Sigmoid colon (tissue), 7 donors: ENCODE results near the gene KAZN. TPM values are rescaled to one million over a fixed set of nuclear protein-coding genes. Genes with fewer than 3 reads are reported as not detected.

ENCODE experiments used
- DNase-seq: peaks from one replicate; pipeline ENCODE4 v3.0.0-alpha.2; 2019
- H3K27ac ChIP-seq, 4 donors: fragments of 200-600 bp; sonication (generic); one replicate each; pipeline ENCODE4 v1.5.1; 2016 to 2019; ENCODE audit warnings: mild to moderate bottlenecking in 1 of 4
- H3K27me3 ChIP-seq, 3 donors: fragments of 200-600 bp; sonication (generic); one replicate each; pipeline ENCODE4 v1.5.1; 2019; ENCODE audit warnings: mild to moderate bottlenecking in 1 of 3
- H3K36me3 ChIP-seq, 4 donors: fragments of 200-600 bp; sonication (generic); one replicate each; pipeline ENCODE4 v1.5.1; 2016 to 2019
- H3K4me1 ChIP-seq, 4 donors: fragments of 200-600 bp; sonication (generic); one replicate each; pipeline ENCODE4 v1.5.1; 2017 to 2019
- H3K4me3 ChIP-seq, 4 donors: fragments of 200-600 bp; sonication (generic); one replicate each; pipeline ENCODE4 v1.5.1; 2017 to 2019; ENCODE audit warnings: mild to moderate bottlenecking in 2 of 4, moderate library complexity in 1 of 4
- H3K9me3 ChIP-seq, 4 donors: fragments of 200-600 bp in 3 of 4; sonication (generic) in 3 of 4; one replicate each; pipeline versions ENCODE4 v1.5.1 to v1.6.1; 2013 to 2019
- EP300 ChIP-seq, 4 donors: sonication (generic); formaldehyde crosslinking; IDR thresholded peaks; one replicate each; pipeline ENCODE4 v1.6.1; 2017; ENCODE audit warnings: antibody characterized with exemption in 4 of 4
- POLR2A ChIP-seq, 2 donors: fragments of 450-650 bp; IDR thresholded peaks; one replicate each; pipeline ENCODE4 v1.6.1; 2016; ENCODE audit warnings: antibody characterized with exemption in 2 of 2, mild to moderate bottlenecking in 2 of 2, moderate library complexity in 2 of 2
- POLR2AphosphoS5 ChIP-seq, 4 donors: sonication (generic); formaldehyde crosslinking; IDR thresholded peaks; one replicate each; pipeline ENCODE4 v1.6.1; 2017; ENCODE audit warnings: antibody characterized with exemption in 4 of 4
- WGBS, 2 donors: extraction: QIAGEN DNeasy Blood & Tissue Kit; methylation state at CpG; one replicate each; pipeline ENCODE4 v1.1.7; 2013; 5-methylcytosine and 5-hydroxymethylcytosine counted together
- intact Hi-C: fragments of 100-400 bp; cut with DNase I; formaldehyde crosslinking; loops from one replicate; pipeline ENCODE4 v1.15.1; 2023
- polyA plus RNA-seq, 3 donors: library from polyadenylated mRNA; stranded (reverse); fragments of 200-250 nt; gene quantifications; one replicate each; pipeline ENCODE4 v1.2.3, GENCODE V29; 2013
- total RNA-seq, 4 donors: library from RNA; depleted of rRNA; stranded (reverse); fragments of >200 nt; gene quantifications; one replicate each; pipeline ENCODE4 v1.1.0, GENCODE V29; 2016
- TF ChIP-seq, protein P1 (sequence below), 4 experiments: fragments of 450-650 bp in 3 of 4; fragments of 200-600 bp in 1 of 4; IDR thresholded peaks; one replicate each; pipeline ENCODE4 v1.5.1; 2016 to 2019; ENCODE audit warnings: antibody characterized with exemption in 4 of 4, mild to moderate bottlenecking in 3 of 4, moderate library complexity in 2 of 4
- donor health status: healthy with polysubstance abuse.
- donor health status: Bipolar disorder and iron deficiency.
- donor health status: healthy.

KAZN gene
- total and polyA plus RNA-seq, 7 donors, result 2.5 to 11.4 (median 5.6) TPM

DNA sequence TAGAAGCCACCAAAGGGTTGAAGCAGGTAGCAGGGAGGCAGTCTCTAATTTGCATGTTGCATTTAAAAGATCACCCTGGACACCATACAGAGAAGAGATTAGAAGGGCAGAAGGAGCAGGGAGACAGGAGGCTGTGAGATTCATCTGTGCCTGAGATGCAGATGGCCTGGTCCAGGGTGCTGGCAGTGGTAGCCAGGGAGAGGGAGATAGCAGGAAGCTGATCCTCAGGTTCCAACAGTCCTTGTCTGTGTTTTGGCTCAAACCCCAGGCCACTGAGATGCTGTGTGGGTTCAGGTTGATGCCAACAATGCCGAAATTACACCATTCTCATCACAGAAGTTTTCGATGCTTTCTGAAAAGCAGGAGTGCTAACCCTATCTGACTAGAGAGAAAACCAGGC is 113.7 kb downstream of the KAZN start:
- DNase-seq, result no peak
- intact Hi-C loops, result no loop called here
- TF ChIP-seq EP300 (IDR thresholded peaks at IDR 0.05) (no peak), POLR2A (IDR thresholded peaks at IDR 0.05) (no peak), POLR2AphosphoS5 (IDR thresholded peaks at IDR 0.05) (no peak)
- TF ChIP-seq, protein P1, sequence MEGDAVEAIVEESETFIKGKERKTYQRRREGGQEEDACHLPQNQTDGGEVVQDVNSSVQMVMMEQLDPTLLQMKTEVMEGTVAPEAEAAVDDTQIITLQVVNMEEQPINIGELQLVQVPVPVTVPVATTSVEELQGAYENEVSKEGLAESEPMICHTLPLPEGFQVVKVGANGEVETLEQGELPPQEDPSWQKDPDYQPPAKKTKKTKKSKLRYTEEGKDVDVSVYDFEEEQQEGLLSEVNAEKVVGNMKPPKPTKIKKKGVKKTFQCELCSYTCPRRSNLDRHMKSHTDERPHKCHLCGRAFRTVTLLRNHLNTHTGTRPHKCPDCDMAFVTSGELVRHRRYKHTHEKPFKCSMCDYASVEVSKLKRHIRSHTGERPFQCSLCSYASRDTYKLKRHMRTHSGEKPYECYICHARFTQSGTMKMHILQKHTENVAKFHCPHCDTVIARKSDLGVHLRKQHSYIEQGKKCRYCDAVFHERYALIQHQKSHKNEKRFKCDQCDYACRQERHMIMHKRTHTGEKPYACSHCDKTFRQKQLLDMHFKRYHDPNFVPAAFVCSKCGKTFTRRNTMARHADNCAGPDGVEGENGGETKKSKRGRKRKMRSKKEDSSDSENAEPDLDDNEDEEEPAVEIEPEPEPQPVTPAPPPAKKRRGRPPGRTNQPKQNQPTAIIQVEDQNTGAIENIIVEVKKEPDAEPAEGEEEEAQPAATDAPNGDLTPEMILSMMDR (IDR thresholded peaks at IDR 0.05), result no peak
- H3K9me3 ChIP-seq, result no peaks in the 10 kb centered on the region
- no peaks in the 10 kb centered on the region for H3K4me1 ChIP-seq
- 89 to 91% methylated on average over 2 of the region's 2 CpGs for WGBS, 2 donors
- no peak overlapping the region for H3K4me3 ChIP-seq
- H3K36me3 ChIP-seq, result no peaks in the 10 kb centered on the region
- no peaks in the 10 kb centered on the region for H3K27me3 ChIP-seq
- H3K27ac ChIP-seq, result no peak overlapping the region

DNA sequence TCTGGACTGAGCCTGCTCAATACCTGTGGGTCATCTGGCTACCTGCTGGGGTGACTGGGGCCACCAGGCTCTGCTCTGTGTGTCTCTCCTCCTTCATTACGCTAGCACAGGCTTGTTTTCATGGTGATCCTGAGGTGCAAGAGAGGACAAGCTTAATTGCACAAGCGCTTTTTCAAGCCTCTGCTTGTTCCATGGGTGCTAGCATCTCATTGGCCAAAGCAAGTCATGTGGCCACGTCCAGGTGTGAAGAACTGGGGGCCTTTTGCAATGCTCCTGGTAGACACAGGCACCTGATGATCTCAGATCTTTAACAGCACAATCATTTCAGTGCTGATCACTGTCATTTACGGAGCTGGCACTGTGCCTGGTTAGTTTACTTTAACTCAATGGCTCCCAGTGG is 114.6 kb downstream of the KAZN start:
- H3K4me3 ChIP-seq, result no peak overlapping the region
- intact Hi-C loops, result no loop called here

DNA sequence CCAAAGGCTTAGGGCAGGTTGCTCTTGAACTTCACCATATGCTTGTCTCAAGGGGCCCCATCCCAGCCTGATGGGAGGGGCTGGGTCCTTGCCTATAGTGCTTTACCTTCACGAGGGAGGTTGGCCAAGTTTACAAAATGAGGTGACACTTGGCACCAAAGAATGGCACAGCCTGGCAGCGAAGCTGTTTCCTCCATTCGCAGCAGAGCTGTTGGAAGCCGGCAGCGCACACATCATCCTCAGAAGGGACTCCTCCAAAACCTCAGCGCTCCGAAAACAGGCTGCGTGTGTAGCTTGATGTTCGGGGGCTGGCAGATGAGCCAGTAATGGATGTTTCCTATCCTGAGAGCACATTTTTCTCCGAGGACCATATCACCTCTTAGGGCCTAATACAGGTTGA is 116.8 kb downstream of the KAZN start:
- Histone ChIP-seq H3K9me3 (no peaks in the 10 kb centered on the region), H3K36me3 (no peaks in the 10 kb centered on the region), H3K4me3 (no peak overlapping the region), H3K27ac (no peak overlapping the region), H3K4me1 (no peaks in the 10 kb centered on the region), H3K27me3 (no peaks in the 10 kb centered on the region)
- intact Hi-C loops, result no loop called here
- no peak for DNase-seq
- TF ChIP-seq POLR2A (IDR thresholded peaks at IDR 0.05) (no peak), EP300 (IDR thresholded peaks at IDR 0.05) (no peak), POLR2AphosphoS5 (IDR thresholded peaks at IDR 0.05) (no peak)
- TF ChIP-seq, protein P1 (IDR thresholded peaks at IDR 0.05), result no peak
- 91 to 93% methylated on average over 10 of the region's 10 CpGs for WGBS, 2 donors

More for the DNA sequence above, 114.6 kb downstream of the KAZN start:
- 68 to 71% methylated on average over 4 of the region's 4 CpGs for WGBS, 2 donors
- Histone ChIP-seq H3K9me3 (no peaks in the 10 kb centered on the region), H3K27ac (no peak overlapping the region), H3K36me3 (no peaks in the 10 kb centered on the region), H3K27me3 (no peaks in the 10 kb centered on the region), H3K4me1 (no peaks in the 10 kb centered on the region)
- TF ChIP-seq EP300 (IDR thresholded peaks at IDR 0.05) (no peak), POLR2A (IDR thresholded peaks at IDR 0.05) (no peak), POLR2AphosphoS5 (IDR thresholded peaks at IDR 0.05) (no peak)
- TF ChIP-seq, protein P1 (IDR thresholded peaks at IDR 0.05), result no peak
- no peak for DNase-seq

DNA sequence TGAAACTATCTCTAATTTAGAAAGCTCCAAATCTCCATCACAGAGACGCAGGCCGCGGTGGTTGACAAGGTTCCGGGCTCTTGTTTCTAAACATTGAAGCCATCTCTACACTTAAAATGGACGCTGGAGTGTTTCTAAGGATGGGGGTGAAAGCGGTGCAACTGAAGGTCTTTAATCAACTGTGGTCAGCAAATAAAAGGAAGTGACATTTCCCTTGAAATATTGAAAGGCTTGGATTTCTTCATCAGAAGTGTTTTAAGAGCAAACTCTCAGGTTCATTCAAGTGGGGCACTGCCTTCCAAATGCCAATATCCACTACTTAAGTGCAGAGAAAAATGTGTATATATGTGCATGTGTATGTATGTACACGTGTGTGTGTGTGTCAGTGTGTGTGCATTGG is 117.3 kb downstream of the KAZN start:
- Histone ChIP-seq H3K4me1 (no peaks in the 10 kb centered on the region), H3K4me3 (no peak overlapping the region), H3K9me3 (no peaks in the 10 kb centered on the region), H3K27ac (no peak overlapping the region), H3K27me3 (no peaks in the 10 kb centered on the region), H3K36me3 (no peaks in the 10 kb centered on the region)
- 80 to 85% methylated on average over 7 of the region's 7 CpGs for WGBS, 2 donors
- no peak for TF ChIP-seq EP300 (IDR thresholded peaks at IDR 0.05)
- TF ChIP-seq, protein P1 (IDR thresholded peaks at IDR 0.05), result no peak
- TF ChIP-seq POLR2A (IDR thresholded peaks at IDR 0.05), result no peak
- TF ChIP-seq POLR2AphosphoS5 (IDR thresholded peaks at IDR 0.05), result no peak
- no peak for DNase-seq
- intact Hi-C loops, result no loop called here

DNA sequence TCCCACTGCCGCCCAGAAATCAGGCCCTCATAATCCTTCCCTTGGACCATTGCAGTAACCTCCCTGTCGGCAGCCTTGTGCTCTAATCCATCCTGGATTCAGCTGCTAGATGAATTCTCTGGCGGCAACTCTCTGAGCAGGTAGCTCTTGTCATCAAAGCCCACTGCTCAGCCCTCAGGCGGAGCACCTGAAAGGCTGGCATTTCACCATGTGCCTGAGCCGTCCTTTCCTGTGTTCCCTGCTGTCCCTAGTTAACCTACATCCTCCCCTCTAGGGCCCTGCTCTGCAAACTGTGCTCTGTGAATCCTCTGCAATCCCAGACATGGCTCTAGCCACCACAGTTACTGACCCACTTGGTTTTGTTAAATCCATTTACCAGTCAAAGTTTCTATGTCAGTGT is 118.0 kb downstream of the KAZN start:
- intact Hi-C loops, result no loop called here
- no peaks in the 10 kb centered on the region for H3K36me3 ChIP-seq
- 83 to 91% methylated on average over 5 of the region's 5 CpGs for WGBS, 2 donors
- no peaks in the 10 kb centered on the region for H3K4me1 ChIP-seq
- H3K9me3 ChIP-seq, result no peaks in the 10 kb centered on the region
- no peak overlapping the region for H3K27ac ChIP-seq
- no peak overlapping the region for H3K4me3 ChIP-seq
- DNase-seq, result no peak
- TF ChIP-seq POLR2AphosphoS5 (IDR thresholded peaks at IDR 0.05), result no peak
- no peak for TF ChIP-seq POLR2A (IDR thresholded peaks at IDR 0.05)
- TF ChIP-seq, protein P1 (IDR thresholded peaks at IDR 0.05), result no peak
- no peak for TF ChIP-seq EP300 (IDR thresholded peaks at IDR 0.05)
- no peaks in the 10 kb centered on the region for H3K27me3 ChIP-seq
